AG08395 (cell line): ENCODE measurements around the gene NEDD9.

ENCODE experiments used
- DNase-seq: peaks from one replicate; pipeline ENCODE4 v3.0.0; 2012; ENCODE audit warnings: mixed read lengths, low spot score

Gene NEDD9

GRCh38 chr6:11260249-11261038 lies 28.0 kb upstream of the NEDD9 start:
- no peak for DNase-seq

DNA sequence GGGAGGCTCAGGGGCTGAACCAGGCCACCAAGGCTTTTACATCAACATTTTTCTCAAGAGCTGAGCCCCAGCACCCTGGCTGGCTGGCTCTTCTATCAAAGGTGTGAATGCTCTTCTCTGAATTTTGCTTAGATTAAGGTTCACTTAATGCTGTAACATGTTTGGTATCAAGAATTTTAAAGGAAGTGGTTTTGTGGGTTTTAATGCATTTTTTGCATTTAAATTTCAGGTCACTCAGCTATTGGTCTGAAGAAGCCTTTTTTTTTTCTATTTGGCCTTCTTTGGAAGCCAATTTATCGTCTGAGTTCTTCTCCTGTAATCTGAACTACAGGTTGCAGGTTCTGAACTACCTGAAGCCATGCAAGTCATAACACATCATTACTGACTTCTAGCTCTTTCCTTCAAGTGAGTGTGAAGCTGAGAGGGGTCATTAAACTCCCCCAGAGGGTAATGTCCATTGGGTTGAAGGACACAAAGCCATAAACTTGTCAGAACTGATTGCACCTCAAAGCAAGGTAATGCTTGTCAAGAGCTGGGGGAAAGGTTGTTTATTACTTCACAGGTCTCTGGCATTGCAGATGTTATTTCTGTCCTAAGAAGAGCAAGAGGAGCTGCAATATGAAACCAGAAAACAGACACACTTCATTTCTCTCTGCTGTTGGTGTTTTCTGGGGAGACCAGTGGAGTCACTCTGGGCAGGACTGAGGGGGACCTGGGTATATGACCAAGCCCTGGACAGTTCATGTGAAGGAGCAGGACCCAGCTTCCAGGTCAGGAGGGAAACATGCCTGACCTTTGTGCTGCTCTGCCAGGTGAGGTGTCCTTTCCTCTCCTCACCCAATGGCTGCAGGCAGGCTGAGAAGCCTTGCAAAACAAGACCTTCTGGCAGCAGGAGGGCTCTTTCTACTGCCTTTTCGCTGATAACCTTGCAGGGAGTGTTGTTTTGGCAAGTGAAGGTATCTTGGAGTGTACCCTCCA lies 26.1 kb upstream of the NEDD9 start:
- DNase-seq, result no peak

- no peak for DNase-seq
These were observed 23.1 kb upstream of the NEDD9 start for GRCh38 chr6:11255610-11256009.

GRCh38 chr6:11253594-11253993 lies 21.1 kb upstream of the NEDD9 start:
- no peak for DNase-seq

DNA sequence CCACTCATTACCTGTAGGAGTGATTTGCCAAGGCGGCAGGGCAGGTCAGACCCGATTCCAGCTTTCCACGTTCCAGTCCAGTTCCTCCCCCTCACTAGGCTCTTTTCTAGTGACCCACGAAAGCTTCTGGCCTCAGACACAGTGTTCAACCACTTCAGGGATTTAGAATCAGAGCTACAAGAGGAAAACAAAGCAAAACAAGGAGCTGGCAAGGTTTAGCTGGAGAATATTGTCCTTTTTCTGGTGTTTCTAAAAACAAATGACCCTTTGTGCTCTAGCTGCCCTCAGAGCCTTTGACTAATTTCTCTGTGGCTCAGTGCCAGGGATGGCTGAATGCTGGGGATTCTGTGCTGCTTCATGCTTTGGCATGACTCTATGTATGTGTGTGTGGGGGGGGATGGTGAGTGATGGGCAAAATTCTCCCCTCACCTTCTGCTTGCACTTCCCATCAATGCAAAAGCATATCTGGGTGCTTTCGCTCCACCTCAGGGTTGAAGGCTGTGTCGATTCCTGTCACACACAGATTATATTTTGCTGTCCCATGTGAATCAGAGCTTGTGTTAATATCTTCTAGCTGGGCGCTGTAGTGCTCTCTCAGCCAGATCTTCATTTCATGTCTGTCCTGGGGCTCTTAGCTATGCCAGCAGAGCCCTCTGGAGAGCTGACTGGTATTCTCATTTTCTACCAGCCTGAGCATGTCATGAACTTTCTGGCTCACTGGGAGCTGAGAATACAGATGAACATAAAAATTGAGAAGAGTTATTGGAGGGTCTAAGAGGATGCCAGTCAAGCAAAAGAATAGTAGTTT lies 19.3 kb upstream of the NEDD9 start:
- DNase-seq, result peak; percentile 35

GRCh38 chr6:11250108-11250507 lies 17.6 kb upstream of the NEDD9 start:
- DNase-seq, result no peak

DNA sequence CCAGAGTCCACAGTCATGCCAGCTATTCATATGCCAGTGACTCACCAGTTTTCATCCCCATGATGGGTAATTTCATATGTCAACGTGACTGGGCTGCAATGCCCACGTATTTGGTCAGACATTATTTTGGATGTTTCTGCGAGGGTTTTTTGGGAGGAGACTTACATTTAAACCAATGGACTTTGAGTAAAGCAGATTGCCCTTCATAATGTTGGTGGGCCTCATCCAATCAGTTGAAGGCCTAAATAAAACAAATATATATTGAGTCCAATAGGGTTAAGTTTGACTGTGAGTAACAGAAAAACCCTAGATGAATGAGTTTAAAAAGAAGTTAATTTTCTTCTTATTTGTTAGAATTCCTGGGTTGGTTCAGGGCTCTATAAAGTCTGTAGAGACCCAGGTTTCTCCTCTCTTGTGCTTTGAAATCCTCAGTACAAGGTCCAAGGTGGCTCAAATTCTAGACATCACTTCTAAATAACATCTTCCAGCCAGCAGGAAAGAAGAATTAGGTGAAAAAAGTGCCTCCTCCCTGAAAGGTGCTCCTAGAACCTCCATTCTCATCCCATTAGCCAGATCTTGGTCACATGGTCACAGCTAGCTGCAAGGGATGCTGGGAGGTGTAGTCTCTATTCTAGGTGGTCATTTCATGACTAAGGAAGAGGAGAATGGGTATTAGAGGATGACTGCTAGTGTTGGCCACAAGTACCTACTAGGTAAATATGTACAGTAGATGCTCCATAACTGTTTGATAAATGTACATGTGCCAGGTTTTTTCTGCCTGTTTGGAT lies 16.7 kb upstream of the NEDD9 start:
- DNase-seq, result no peak

DNA sequence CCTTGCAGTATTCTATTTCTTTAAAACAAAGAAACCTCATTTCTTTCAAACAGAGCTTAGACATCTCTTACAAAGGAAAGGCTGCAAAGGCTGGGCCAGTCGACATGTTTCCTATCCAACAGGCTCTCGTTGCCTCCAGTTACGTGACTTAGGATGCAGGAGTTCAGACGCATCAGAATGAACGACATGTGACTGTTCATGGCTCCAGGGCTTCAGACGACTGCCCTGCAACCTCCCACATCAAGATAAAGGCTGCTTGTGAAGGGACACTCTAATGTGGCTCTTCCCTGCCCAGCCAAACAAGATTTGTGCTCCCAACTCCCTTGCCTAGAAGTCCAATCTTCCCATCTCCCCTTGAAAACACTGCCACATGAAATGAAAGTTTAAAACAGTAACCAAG lies 14.3 kb upstream of the NEDD9 start:
- no peak for DNase-seq

- peak; percentile 47 for DNase-seq
These were observed 13.2 kb upstream of the NEDD9 start for GRCh38 chr6:11245381-11246256.

- no peak for DNase-seq
These were observed 12.1 kb upstream of the NEDD9 start for GRCh38 chr6:11244387-11245126.

DNA sequence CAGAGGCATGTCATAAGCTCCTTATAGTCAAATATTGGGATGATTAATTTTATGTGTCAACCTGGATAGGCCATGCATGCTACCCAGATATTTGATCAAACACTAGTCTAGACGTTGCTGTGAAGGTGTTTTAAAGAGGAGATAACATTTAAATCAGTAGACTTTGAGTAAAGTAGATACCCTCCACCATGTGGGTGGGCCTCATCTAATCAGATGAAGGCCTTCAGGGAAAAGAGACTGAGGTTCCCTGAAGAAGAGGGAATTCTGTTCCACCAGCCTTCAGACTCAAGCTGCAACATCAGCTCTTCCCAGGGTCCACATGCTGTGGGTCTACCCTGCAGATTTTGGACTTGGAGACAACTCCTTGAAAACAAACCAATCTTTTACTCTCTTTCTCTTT lies 11.4 kb upstream of the NEDD9 start:
- no peak for DNase-seq

DNA sequence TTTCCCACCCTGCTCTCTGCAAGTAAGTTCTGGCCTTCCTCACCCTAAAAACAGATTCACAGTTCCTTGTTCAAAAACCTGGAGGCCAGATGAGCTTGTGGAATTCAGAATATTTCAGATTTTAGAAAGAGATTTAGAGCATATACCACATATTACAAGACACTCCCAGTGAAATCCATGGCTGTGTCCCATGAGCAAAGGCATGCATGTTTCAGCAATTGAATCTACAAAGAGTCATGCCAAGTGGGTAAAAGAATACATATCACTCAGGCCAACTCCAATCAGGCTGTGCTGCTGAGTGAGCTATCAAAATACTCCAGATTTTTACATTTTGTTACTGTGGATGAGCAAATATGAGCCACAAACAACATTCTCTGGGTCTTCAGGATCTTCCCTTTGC lies 10.2 kb upstream of the NEDD9 start:
- peak; percentile 30 for DNase-seq

DNA sequence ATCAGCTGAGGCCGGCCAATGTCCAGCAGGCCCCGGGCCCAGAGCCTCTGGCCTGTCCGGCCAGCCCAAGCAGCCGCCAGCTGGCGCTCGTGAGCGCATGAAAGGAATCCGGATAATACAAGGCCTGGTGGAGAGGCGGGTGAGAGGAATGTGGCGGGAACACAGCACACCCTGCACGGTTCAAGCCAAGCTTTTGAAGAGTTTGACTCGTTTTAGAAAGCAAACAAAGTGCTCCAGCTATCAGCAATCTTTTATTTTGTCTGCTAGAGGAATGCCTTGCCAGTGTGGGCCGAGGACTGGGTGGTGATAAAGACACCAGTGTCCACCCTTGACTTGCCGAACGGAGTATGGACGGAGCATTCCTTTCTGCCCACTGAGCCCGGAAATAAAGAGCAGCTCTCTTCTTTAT lies 9.3 kb upstream of the NEDD9 start:
- DNase-seq, result no peak

- DNase-seq, result no peak
These were observed 8.8 kb upstream of the NEDD9 start for GRCh38 chr6:11241154-11241792.

DNA sequence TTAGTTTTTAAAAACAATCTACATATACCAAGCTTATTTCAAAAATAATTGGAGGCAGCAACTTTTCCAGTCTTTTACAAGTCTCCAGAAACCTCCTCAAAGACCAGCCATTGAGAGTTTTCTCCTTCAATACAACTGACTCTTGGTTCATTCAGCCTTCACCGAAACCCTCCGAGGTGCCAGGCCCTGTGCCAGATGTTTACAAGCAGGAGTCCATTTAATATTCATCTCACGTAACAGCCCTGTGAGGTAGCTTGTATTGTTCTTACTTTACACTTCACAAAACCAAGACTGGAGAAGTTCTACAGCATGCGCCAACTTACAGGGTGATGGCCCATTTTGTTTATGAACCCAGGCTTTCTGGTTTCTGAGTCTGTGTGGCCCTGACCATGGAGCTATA lies 5.5 kb upstream of the NEDD9 start:
- DNase-seq, result no peak

DNA sequence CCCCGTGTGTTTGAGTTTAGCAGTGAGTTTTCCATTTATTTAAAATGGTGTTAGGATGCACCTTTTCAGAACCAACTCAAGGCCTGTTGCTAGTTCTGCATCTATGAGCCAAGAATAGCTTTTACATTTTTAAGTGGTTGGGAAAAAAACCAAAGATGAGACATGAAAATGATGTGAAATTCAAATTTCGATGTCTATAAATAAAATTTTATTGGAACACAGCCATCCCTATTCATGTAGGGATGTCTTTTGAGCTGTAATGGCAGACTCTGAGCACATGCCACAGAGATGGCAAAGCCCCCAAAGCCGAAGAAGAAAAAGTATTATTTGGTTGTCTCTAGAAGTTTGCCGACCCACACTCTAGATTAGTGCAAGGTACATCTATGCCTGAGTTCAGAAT lies 5.0 kb upstream of the NEDD9 start:
- DNase-seq, result no peak

GRCh38 chr6:11236915-11237314 lies 4.4 kb upstream of the NEDD9 start:
- DNase-seq, result no peak

DNA sequence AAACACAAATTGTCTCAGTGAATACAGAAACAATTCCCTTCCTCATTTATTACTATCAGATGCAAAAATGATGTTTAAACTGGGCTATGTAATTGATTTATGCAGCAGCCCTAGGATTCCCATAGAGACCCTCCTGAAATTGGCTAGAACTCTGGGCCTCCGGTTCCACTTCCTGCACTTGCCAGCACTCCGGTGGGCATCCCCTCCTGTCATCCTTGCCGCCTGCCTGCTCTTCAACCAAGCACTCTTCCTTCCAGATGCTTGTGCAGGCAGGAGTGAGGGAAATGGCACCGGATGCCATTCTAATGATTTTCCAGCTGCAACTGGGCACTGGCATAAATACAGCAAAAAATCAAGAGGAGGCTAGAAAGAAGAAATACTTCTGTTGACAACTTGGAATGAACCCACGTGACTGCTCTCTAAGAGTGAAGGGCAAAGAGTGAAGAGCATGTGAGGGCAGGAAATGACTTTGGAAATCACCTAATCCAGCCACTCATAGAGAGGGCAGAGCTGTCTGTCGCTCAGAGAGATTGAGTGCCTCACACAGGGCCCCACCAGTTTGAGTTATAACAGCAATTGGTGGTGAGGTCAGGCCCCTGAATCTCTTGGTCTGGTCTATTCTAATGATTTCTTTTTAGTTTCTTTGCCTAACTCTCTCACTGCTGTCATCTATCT lies 3.7 kb upstream of the NEDD9 start:
- DNase-seq, result peak; percentile 10

DNA sequence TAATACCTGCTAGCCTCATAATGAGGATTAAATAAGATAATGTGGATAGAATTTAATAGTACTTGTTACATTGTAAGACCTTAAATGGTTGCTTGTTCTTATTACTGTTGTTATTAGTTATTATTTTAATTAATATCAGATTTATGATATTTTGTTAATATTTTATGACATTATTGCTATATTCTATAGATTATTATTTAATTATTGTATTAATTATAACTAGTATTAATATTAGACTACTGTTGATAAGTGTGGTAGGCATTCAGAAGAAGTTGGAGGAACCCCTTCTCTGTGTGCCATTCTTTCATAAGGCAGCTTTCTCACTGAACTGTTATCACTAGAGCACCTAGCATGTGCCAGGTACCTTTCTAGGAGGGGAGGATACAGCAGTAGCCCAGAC lies 2.6 kb upstream of the NEDD9 start:
- DNase-seq, result no peak
